GM18951 (cell line): ENCODE results near the gene ARMCX1.
"Not testable (repeated sequence)": the region's sequence is repeated elsewhere in the genome, so short reads cannot be mapped to it uniquely, and the experiment has no call there.

Source experiments
- POLR2A ChIP-seq: IDR thresholded peaks from 4 replicates; pipeline ENCODE4 v1.6.1; 2011; ENCODE audit warnings: mild to moderate bottlenecking; ENCODE audit not compliant: insufficient read length, insufficient read depth; ENCODE audit errors: extremely low read depth
- in situ Hi-C: fragments of 300-500 bp; cut with MboI; formaldehyde crosslinking; loops from one replicate; pipeline ENCODE4 v1.12.0; 2022; ENCODE audit warnings: low sequenced_read_pairs, mixed read lengths, inconsistent platforms; ENCODE audit not compliant: unreplicated experiment

Gene ARMCX1

GRCh38 chrX:101550362-101550750 lies at the start of gene ARMCX1:
TSS of gene ARMCX1 (plus strand) at chrX:101550547. CDS start at chrX:101552931, 2,384 bp downstream.
- in situ Hi-C loops = no loop called here
- TF ChIP-seq POLR2A = no peak

GRCh38 chrX:101502929-101503328 lies 47.4 kb upstream of the ARMCX1 start:
- in situ Hi-C loops = not testable (repeated sequence)

- in situ Hi-C loops = no loop called here
- no peak for TF ChIP-seq POLR2A
Observed at GRCh38 chrX:101507372-101507771, 43.0 kb upstream of the ARMCX1 start.

GRCh38 chrX:101507986-101508385 lies 42.4 kb upstream of the ARMCX1 start:
- in situ Hi-C loops = no loop called here
- no peak for TF ChIP-seq POLR2A

- in situ Hi-C loops = no loop called here
- no peak for TF ChIP-seq POLR2A
Observed at GRCh38 chrX:101530944-101531343, 19.4 kb upstream of the ARMCX1 start.

- in situ Hi-C loops = no loop called here
Observed at GRCh38 chrX:101539116-101539515, 11.2 kb upstream of the ARMCX1 start.

GRCh38 chrX:101550751-101551379 lies 518 bp downstream of the ARMCX1 start:
- in situ Hi-C loops = no loop called here
- no peak for TF ChIP-seq POLR2A

More at GRCh38 chrX:101539116-101539515, 11.2 kb upstream of the ARMCX1 start:
- no peak for TF ChIP-seq POLR2A

GRCh38 chrX:101551380-101551767 lies 1.0 kb downstream of the ARMCX1 start:
- in situ Hi-C loops = no loop called here
- no peak for TF ChIP-seq POLR2A

- TF ChIP-seq POLR2A = no peak
- in situ Hi-C loops = no loop called here
Observed at GRCh38 chrX:101552714-101553113, 2.4 kb downstream of the ARMCX1 start.

GRCh38 chrX:101564651-101565050 lies 14.3 kb downstream of the ARMCX1 start:
- TF ChIP-seq POLR2A = no peak
- in situ Hi-C loops = no loop called here

GRCh38 chrX:101595739-101596419 lies 45.5 kb downstream of the ARMCX1 start:
- no peak for TF ChIP-seq POLR2A
- in situ Hi-C loops = loop anchor here (10.0 to 25.0 kb wide), 2 partner anchors 184 to 199 kb away; partner anchors contain the start of genes GLA and HNRNPH2

- in situ Hi-C loops = loop anchor here (10.0 to 25.0 kb wide), 2 partner anchors 187 to 195 kb away; partner anchors contain the start of genes GLA and HNRNPH2
Observed at GRCh38 chrX:101599592-101599991, 49.2 kb downstream of the ARMCX1 start.

GRCh38 chrX:101602077-101602476 lies 51.7 kb downstream of the ARMCX1 start:
- in situ Hi-C loops = no loop called here
- no peak for TF ChIP-seq POLR2A
